SIG-M5 treated with dmso at 0.1 percent for 504 hours (cell line): ENCODE results near the gene FTSJ3.

Experiments used
- DNase-seq: peaks from one replicate; lab custom pipeline; 2025; ENCODE audit not compliant: unreplicated experiment; lab: John Stamatoyannopoulos, UW

FTSJ3 gene

GRCh38 chr17:63843387-63843888 is 16.0 kb upstream of the FTSJ3 start:
- peak; percentile 68 for DNase-seq

DNA sequence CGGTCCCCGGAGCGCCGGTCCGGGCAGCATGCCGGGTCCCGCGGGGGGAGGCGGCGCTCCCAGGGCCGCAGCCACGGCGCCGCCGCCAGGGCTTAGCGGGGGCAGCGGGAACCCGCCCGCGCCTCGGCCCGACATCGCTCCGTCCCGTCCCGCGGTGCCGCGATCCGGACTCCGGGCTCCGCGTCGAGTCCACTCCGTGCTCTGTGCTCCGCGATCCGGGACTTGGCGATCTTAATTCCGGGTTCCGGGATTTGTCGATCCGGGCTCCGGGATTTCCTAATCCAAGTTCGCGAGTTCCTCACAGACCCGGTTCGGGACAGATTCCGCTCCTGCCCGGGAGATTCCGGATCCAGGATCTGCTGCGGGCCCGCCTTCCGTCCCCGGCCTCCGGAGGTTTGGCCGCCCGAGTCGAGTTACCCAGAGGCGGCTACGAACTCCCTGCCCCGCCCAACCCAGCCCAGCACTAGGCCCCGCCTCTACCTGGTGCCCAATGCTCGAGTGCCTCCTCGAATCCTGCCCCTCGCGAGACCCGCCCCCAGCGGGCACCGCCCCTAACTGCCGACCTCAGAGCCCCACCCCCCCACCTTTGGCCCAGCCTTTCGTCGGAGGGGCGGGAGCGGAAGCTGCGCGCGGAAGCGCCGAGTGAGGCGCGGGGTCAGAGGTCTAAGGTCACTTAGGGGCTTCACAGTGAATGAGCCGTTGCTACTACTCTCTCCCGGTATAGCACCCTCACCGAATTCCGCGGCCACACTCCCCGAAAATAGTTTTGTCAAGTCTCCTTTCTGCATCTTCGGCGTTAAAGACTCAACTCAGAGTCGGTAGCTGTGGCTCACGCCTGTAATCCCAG is 15.3 kb upstream of the FTSJ3 start, which contains the start of gene SMARCD2:
Gene SMARCD2 (minus strand): TSS at position 146 of the 847 bp plus-strand sequence. CDS start 11 bp downstream, at position 135.
- peak; percentile 99 for DNase-seq

DNA sequence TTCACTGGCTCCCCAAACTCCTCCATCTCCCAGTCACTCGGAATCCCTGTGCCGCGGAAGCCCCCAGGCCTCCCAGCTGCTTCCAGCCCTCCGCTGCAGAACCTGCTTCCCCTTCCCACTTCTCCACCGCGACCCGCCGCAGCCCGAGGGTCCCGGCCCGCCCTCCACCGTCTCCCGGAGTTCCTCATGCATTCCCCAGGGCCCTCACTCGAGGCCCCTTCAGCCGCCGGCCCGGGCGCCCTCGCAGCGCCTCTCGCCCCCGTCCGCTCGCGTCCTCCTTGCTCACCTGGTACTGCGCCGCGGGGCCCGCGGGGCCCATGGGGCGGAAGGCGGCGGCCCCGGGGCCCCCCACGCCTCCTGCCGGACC is 14.7 kb upstream of the FTSJ3 start:
- peak; percentile 44 for DNase-seq

GRCh38 chr17:63841350-63842172 is 14.1 kb upstream of the FTSJ3 start:
- DNase-seq, result peak; percentile 50

DNA sequence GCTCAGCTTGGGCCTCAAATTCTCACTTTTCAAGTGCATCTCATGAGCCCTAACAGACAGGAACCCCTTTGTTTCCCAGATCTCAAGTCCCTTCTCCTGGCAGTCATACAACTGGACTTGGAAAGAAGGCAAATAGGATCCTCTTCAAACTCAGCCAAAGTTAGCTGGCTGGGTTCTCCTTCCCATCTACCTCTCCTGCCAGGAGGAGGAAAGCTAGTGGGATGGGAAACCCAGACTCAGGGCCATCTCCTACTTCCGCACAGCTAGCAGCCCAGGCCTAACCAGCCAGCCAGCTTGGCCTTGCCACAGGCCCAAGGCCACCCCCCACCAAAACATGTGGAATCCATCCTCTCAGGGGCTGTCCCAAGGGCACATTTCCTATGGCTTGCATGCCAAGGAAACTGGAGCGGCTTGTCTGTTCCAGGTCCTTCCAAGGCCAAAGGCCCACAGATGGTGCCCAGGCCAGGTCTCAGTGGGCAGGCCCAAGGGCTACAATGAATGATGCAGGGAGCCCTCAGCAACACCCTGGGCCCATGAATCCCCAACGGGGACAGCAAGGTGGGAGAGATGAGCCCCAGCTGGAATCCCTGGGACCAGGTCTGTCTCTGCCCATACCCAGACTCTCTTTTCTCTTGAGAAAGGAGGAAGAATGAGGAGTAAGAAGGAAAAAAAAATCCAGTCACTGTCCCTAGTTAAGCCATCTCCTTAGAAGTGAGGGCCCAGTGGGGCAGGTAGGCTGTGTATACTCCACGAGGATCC is 13.3 kb upstream of the FTSJ3 start:
- no peak for DNase-seq

- peak; percentile 81 for DNase-seq
These were observed 11.2 kb upstream of the FTSJ3 start for GRCh38 chr17:63838631-63839171.

DNA sequence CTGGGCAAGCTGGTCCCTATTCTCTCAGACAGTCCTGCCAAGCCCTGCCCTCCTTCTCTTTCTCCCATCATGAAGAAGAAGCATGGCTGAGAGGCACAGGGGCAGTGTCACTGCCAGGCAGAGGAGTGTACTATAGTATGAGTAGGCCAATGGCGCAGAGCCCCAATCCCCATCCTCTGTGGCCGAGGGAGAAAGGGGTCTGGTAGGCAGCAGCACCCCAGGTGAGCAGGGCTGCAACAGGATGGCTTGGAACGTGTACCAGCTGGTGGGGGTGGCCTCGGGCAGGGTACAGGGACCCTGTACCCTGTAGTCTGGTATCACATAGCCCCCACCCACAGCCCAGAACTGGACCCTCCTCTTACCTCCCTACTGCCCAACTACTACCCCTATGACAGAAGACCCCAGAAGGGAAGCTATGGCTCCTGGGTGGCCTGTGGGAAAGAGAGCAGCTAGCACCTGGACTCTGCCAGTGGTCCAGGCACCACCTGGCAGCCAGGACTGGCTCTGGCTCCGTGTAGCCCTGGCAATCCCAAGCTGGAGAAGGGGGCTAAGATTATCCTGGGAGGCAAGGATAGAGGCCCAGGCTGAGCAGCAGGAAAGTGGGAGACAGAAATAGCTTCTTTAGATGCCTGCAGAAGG is 10.6 kb upstream of the FTSJ3 start:
- no peak for DNase-seq

GRCh38 chr17:63837480-63837879 is 10.0 kb upstream of the FTSJ3 start:
- no peak for DNase-seq

- DNase-seq, result no peak
These were observed 9.3 kb upstream of the FTSJ3 start for GRCh38 chr17:63836811-63837210.

DNA sequence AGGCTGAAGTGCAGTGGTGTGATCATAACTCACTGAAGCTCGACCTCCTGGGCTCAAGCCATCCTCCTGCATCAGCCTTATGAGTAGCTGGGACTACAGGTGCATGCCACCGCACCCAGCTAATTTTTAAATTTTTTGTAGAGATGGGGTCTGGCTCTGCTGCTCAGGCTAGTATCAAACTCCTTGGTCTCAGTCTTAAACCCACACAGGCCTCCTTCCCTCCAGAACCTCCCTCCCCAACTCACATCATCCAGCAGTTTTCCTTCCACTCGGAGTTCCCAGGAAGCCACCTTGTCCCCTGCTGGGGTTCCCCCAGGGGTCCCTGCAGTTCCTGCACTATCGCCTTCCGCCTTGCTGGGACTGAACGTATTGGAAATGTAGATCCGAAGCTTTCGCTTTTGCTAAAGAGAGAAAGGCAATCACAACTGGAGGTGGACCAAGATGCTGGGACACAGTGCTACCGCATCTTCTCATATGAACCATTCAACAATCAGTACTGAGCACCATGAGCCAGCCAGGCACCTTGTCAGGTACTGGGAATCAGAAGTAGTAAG is 7.8 kb upstream of the FTSJ3 start:
- no peak for DNase-seq

DNA sequence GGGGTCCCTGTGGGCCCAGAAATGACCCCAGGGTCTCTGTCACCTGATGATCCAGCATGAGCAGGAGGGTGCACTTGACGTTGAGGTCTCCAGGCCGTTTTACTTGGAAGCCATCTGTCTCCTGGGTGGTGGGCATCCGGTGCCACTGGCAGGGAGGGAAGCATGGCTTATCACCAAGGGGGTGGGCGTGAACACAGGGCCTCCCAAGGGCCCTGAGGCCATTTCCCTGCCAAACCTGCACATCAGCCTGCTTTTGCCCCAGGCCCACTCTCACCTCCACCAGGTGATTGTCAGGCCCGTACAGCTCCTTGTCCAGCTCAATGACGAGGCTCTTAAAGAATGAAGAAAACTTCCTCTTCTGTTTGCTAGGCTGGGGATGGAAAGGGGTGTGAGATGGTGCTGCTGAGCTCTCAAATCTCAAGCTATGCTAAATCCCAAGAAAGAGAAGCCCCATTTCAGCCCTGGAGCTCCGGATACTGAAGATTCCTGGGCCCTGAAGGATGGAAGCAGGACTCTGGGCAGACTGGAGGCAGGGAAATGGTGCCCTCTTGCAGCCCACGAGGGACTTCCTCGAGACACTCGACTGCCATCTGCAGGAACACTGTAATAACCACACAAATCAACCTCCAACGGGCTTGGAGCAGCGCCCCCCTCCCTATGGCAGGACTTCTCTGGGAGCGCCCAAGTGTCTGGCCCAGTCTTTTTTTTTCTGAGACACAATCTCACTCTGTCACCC is 7.1 kb upstream of the FTSJ3 start:
- DNase-seq, result peak; percentile 95

- no peak for DNase-seq
These were observed 6.4 kb upstream of the FTSJ3 start for GRCh38 chr17:63833741-63834373.

GRCh38 chr17:63833026-63833740 is 5.7 kb upstream of the FTSJ3 start:
- DNase-seq, result no peak

DNA sequence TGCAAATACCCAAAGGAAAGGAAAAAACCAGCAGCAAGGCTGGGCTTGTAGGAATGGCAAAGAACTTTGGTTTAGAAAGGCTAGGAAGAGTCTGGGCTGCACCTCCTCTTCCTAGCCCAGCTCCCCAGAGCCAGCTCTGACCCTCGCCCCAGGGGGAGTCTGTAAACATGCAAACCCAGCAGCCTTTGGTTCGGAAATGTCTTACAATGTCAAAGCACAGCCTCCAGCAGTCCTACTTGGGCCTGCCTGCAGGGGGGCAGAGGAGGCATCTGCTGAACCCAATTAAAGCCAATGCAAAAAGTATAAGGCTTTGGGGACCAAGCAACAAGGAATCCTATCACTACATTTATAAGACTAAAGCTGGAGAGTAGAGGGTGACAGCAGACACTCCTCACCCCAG is 5.0 kb upstream of the FTSJ3 start:
- DNase-seq, result no peak

DNA sequence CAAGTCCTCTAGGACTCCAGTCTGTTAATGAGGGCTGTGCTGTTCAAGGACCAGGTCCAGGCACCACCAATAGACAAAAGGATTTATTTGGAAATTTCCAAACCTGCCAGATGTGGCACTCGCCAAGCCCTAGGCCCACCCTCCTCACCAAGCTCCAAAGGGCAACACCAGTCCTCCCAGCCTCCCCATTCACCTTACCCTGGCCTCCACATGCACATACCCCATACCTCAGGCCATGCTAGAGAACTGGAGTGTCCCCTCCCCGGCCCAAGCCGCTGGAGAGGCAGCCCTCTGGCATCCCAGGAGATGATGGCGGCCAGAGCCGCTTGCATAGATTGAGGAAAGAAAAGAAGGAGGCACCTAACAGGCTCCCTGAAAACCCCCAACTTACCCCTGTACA is 4.6 kb upstream of the FTSJ3 start:
- DNase-seq, result no peak

GRCh38 chr17:63831505-63831904 is 4.0 kb upstream of the FTSJ3 start:
- DNase-seq, result no peak

- no peak for DNase-seq
These were observed 3.5 kb upstream of the FTSJ3 start for GRCh38 chr17:63830904-63831491.

DNA sequence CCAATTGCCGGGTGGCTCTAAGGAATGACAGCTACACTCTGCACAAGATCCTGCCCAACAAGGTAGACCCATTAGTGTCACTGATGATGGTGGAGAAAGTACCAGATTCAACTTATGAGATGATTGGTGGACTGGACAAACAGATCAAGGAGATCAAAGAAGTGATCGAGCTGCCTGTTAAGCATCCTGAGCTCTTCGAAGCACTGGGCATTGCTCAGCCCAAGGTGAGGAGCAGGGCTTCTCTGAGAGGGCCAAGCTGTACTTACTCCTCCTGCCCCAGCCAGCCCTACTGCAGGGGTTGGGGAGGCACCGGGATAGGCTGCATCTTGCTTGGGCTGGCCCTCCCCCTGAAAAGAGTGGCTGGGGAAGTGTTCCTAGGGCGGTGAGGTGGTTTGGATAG is 2.8 kb upstream of the FTSJ3 start:
- no peak for DNase-seq
